MM.1S (cell line): ENCODE results near the gene ADSS1.

ENCODE experiments used
- CTCF ChIP-seq: fragments of 300-600 bp; sonication (generic); IDR thresholded peaks from 2 replicates; pipeline ENCODE4 v1.5.1; 2016; ENCODE audit warnings: antibody characterized with exemption, low read length, mixed read lengths
- EZH2 ChIP-seq: fragments of 300-600 bp; sonication (generic); optimal IDR thresholded peaks from 2 replicates; pipeline ENCODE3; 2017; ENCODE audit warnings: low read depth, mild to moderate bottlenecking, antibody characterized with exemption, low read length, mixed read lengths
- EZH2phosphoT487 ChIP-seq: fragments of 300-600 bp; sonication (generic); IDR thresholded peaks from 2 replicates; pipeline ENCODE4 v1.6.1; 2018; ENCODE audit warnings: antibody characterized with exemption, low read length

- TF ChIP-seq CTCF: no peak
- no peak for TF ChIP-seq EZH2phosphoT487
- no peak for TF ChIP-seq EZH2
Observed at GRCh38 chr14:104786091-104786586, 62.1 kb downstream of the ADSS1 start.
